Activated CD4-positive, alpha-beta T cell treated with anti-CD3 and anti-CD28 coated beads for 4 hours (primary cell): Measurements from ENCODE around the gene ANKAR.
"Not testable (repeated sequence)": the region's sequence is repeated elsewhere in the genome, so short reads cannot be mapped to it uniquely, and the experiment has no call there.

ENCODE experiments used
- DNase-seq, 2 donors: peaks; one replicate each; pipeline ENCODE4 v3.0.0-alpha.2; 2020

Gene ANKAR

GRCh38 chr2:189709501-189710221 is 35.2 kb downstream of the ANKAR start:
- no peak for DNase-seq

GRCh38 chr2:189717593-189717992 is 43.1 kb downstream of the ANKAR start:
- not testable (repeated sequence) for DNase-seq

- DNase-seq, result no peak
These were observed 45.1 kb downstream of the ANKAR start for GRCh38 chr2:189719571-189719970.

- no peak for DNase-seq
These were observed 48.7 kb downstream of the ANKAR start for GRCh38 chr2:189723192-189723591.
